ENCODE results near the gene GLP2R. TPM values are rescaled to one million over a fixed set of nuclear protein-coding genes. Genes with fewer than 3 reads are reported as not detected.

Gene GLP2R
- polyA plus RNA-seq, 1 of the 3 experiments (the other 2 are of a cell fraction), result not detected

DNA sequence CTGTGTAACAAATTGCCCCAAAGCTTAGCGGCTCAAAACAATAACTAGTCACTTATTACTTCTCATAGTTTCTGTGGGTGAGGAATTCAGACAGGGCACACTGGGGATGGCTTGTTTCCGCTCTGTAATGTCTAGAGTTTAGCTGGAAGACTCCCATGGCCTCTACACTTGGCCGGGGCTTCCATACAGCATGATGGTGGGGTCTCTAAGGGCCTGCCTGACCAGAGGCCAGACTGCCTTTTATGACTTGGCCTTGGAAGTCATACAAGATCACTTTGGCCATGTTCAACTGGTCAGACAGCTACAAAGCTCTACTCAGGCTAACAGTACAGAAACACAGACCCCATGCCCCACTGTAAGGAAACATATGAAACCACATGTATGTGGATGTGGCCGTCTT, 8.2 kb downstream of the GLP2R start:
- no peaks in the 10 kb centered on the region for H3K36me3 ChIP-seq (replicated peaks in 1 of 2; ENCODE audit: control insufficient read depth in 1 of 2, insufficient read depth in 2 of 2, low read length in 1 of 2)
- H2AFZ ChIP-seq (ENCODE audit: low read depth), result no peak overlapping the region
- 11% methylated on average over 4 of the region's 4 CpGs for WGBS (ENCODE audit: low lambda C conversion rate)
- H3K9me2 ChIP-seq, result no peaks in the 10 kb centered on the region
- H4K20me1 ChIP-seq (ENCODE audit: insufficient read depth), result no peaks in the 10 kb centered on the region
- no peak overlapping the region for H3K4me2 ChIP-seq
- TF ChIP-seq JUND (IDR thresholded peaks at IDR 0.05) (no peak), GATA2 (CRISPR knock-in tag; IDR thresholded peaks at IDR 0.05) (no peak), NRF1 (IDR thresholded peaks at IDR 0.05; ENCODE audit: low read depth, low read length) (no peak), RXRA (IDR thresholded peaks at IDR 0.05; ENCODE audit: borderline replicate concordance, low read depth) (no peak), TEAD4 (IDR thresholded peaks at IDR 0.05; ENCODE audit: borderline replicate concordance, insufficient read depth) (no peak), RCOR1 (IDR thresholded peaks at IDR 0.05; ENCODE audit: low read length) (no peak), EP300 (IDR thresholded peaks at IDR 0.05; ENCODE audit: borderline replicate concordance in 1 of 2, low read depth in 1 of 2, low read length in 1 of 2) (no peak), TCF12 (IDR thresholded peaks at IDR 0.05) (no peak), FOSL2 (IDR thresholded peaks at IDR 0.05; ENCODE audit: borderline replicate concordance, low read depth) (no peak), SIN3A (IDR thresholded peaks at IDR 0.05; ENCODE audit: borderline replicate concordance, low read depth, low read length) (no peak), POLR2AphosphoS5 (IDR thresholded peaks at IDR 0.05; ENCODE audit: low read depth, low read length) (no peak), RFX5 (IDR thresholded peaks at IDR 0.05; ENCODE audit: low read length) (no peak), CHD2 (IDR thresholded peaks at IDR 0.05; ENCODE audit: low read length, partially characterized antibody) (no peak), GABPA (IDR thresholded peaks at IDR 0.05; ENCODE audit: low read depth) (no peak)
- TF ChIP-seq, protein P1, sequence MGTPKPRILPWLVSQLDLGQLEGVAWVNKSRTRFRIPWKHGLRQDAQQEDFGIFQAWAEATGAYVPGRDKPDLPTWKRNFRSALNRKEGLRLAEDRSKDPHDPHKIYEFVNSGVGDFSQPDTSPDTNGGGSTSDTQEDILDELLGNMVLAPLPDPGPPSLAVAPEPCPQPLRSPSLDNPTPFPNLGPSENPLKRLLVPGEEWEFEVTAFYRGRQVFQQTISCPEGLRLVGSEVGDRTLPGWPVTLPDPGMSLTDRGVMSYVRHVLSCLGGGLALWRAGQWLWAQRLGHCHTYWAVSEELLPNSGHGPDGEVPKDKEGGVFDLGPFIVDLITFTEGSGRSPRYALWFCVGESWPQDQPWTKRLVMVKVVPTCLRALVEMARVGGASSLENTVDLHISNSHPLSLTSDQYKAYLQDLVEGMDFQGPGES (IDR thresholded peaks at IDR 0.05; ENCODE audit: low read depth, low read length), result no peak
- TF ChIP-seq, protein P2, sequence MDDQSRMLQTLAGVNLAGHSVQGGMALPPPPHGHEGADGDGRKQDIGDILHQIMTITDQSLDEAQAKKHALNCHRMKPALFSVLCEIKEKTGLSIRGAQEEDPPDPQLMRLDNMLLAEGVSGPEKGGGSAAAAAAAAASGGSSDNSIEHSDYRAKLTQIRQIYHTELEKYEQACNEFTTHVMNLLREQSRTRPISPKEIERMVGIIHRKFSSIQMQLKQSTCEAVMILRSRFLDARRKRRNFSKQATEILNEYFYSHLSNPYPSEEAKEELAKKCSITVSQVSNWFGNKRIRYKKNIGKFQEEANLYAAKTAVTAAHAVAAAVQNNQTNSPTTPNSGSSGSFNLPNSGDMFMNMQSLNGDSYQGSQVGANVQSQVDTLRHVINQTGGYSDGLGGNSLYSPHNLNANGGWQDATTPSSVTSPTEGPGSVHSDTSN (IDR thresholded peaks at IDR 0.05), result no peak
- TF ChIP-seq, protein P3, sequence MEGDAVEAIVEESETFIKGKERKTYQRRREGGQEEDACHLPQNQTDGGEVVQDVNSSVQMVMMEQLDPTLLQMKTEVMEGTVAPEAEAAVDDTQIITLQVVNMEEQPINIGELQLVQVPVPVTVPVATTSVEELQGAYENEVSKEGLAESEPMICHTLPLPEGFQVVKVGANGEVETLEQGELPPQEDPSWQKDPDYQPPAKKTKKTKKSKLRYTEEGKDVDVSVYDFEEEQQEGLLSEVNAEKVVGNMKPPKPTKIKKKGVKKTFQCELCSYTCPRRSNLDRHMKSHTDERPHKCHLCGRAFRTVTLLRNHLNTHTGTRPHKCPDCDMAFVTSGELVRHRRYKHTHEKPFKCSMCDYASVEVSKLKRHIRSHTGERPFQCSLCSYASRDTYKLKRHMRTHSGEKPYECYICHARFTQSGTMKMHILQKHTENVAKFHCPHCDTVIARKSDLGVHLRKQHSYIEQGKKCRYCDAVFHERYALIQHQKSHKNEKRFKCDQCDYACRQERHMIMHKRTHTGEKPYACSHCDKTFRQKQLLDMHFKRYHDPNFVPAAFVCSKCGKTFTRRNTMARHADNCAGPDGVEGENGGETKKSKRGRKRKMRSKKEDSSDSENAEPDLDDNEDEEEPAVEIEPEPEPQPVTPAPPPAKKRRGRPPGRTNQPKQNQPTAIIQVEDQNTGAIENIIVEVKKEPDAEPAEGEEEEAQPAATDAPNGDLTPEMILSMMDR (IDR thresholded peaks at IDR 0.05), result no peak
- TF ChIP-seq, protein P4, sequence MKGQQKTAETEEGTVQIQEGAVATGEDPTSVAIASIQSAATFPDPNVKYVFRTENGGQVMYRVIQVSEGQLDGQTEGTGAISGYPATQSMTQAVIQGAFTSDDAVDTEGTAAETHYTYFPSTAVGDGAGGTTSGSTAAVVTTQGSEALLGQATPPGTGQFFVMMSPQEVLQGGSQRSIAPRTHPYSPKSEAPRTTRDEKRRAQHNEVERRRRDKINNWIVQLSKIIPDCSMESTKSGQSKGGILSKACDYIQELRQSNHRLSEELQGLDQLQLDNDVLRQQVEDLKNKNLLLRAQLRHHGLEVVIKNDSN (IDR thresholded peaks at IDR 0.05; ENCODE audit: borderline replicate concordance, low read depth), result no peak
- TF ChIP-seq, protein P5, sequence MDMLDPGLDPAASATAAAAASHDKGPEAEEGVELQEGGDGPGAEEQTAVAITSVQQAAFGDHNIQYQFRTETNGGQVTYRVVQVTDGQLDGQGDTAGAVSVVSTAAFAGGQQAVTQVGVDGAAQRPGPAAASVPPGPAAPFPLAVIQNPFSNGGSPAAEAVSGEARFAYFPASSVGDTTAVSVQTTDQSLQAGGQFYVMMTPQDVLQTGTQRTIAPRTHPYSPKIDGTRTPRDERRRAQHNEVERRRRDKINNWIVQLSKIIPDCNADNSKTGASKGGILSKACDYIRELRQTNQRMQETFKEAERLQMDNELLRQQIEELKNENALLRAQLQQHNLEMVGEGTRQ (IDR thresholded peaks at IDR 0.05; ENCODE audit: borderline replicate concordance, low read depth, low read length), result no peak
- no peaks in the 10 kb centered on the region for H3K79me2 ChIP-seq (ENCODE audit: insufficient read depth)
- H3K9me3 ChIP-seq, result no peaks in the 10 kb centered on the region
- H3K4me1 ChIP-seq (ENCODE audit: control insufficient read depth in 1 of 2, insufficient read depth in 2 of 2, low read depth in 1 of 2, low read length in 1 of 2), result no peaks in the 10 kb centered on the region
- no peak overlapping the region for H3K9ac ChIP-seq
- POLR2A ChIA-PET, result no interaction called here
- H3K27ac ChIP-seq (ENCODE audit: low read depth in 2 of 2, low read length in 1 of 2), result no peak overlapping the region
- no peak overlapping the region for H3K4me3 ChIP-seq (ENCODE audit: low read depth in 2 of 2, low read length in 1 of 2)
- CTCF ChIA-PET, result no interaction called here
- H3F3A ChIP-seq (replicated peaks; ENCODE audit: insufficient read depth), result no peaks in the 10 kb centered on the region
- DNase-seq, result no peak
- H3K27me3 ChIP-seq (ENCODE audit: insufficient read depth), result no peaks in the 10 kb centered on the region; the same call in 1 of the 2 replicates
